ENCODE measurements around the gene IL4R. TPM values are rescaled to one million over a fixed set of nuclear protein-coding genes. Genes with fewer than 3 reads are reported as not detected.

The IL4R gene
- total and polyA plus RNA-seq, 2 of the 13 experiments (the other 11 are each of a cell fraction or from before 2014, with no cell fraction given) = 15.9 to 49.6 TPM

DNA sequence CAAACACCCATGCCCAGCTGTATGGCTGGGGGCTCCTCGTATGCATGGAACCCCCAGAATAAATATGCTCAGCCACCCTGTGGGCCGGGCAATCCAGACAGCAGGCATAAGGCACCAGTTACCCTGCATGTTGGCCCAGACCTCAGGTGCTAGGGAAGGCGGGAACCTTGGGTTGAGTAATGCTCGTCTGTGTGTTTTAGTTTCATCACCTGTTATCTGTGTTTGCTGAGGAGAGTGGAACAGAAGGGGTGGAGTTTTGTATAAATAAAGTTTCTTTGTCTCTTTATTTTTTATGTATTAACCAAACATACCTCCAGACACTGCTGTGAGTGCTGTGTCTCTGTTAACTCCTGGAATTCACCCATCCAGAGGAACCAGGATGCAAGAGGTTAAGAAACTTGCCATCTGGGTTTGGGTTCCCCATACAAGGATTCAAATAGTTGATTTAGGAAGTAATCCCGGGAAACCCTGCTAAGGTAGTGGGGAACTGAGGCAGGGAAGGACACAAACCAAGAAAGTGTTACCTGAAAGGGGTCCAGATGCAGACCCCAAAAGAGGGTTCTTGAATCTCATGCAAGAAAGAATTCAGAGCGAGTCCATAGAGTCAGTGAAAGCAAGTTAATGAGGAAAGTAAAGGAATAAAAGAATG lies 50.8 kb downstream of the IL4R start (continued):
- TF ChIP-seq ZNF558 (CRISPR knock-in tag; IDR thresholded peaks at IDR 0.05; ENCODE audit: borderline replicate concordance) = no peak
- no peak for TF ChIP-seq ZNF816 (CRISPR knock-in tag; IDR thresholded peaks at IDR 0.05; ENCODE audit: borderline replicate concordance)
- no peak for TF ChIP-seq ZNF619 (CRISPR knock-in tag; IDR thresholded peaks at IDR 0.05)
- peak; percentile 27; the same call in 1 of the 2 replicates for TF ChIP-seq STAG1 (CRISPR knock-in tag; IDR thresholded peaks at IDR 0.05)
- TF ChIP-seq ZNF749 (CRISPR knock-in tag; IDR thresholded peaks at IDR 0.05; ENCODE audit: borderline replicate concordance) = peak; percentile 63; the same call in 1 of the 2 replicates
- TF ChIP-seq ZNF800 (CRISPR knock-in tag; IDR thresholded peaks at IDR 0.05) = no peak
- TF ChIP-seq NR2F2 (IDR thresholded peaks at IDR 0.05; ENCODE audit: borderline replicate concordance, low read depth) = no peak; the same call in 1 of the 2 replicates
- no peak for TF ChIP-seq AKAP8 (CRISPR knock-in tag; IDR thresholded peaks at IDR 0.05)
- TF ChIP-seq ZNF34 (CRISPR knock-in tag; IDR thresholded peaks at IDR 0.05; ENCODE audit: borderline replicate concordance) = no peak
- TF ChIP-seq ZNF563 (CRISPR knock-in tag; IDR thresholded peaks at IDR 0.05) = no peak
- 0 out of 2 replicates have a peak, but pooled peaks have one; percentile 39 for TF ChIP-seq ZSCAN31 (CRISPR knock-in tag; IDR thresholded peaks at IDR 0.05; ENCODE audit: low read depth)
- TF ChIP-seq ZNF230 (CRISPR knock-in tag; IDR thresholded peaks at IDR 0.05) = no peak
- TF ChIP-seq ZNF616 (CRISPR knock-in tag; IDR thresholded peaks at IDR 0.05; ENCODE audit: low read depth) = no peak
- TF ChIP-seq, protein P1, sequence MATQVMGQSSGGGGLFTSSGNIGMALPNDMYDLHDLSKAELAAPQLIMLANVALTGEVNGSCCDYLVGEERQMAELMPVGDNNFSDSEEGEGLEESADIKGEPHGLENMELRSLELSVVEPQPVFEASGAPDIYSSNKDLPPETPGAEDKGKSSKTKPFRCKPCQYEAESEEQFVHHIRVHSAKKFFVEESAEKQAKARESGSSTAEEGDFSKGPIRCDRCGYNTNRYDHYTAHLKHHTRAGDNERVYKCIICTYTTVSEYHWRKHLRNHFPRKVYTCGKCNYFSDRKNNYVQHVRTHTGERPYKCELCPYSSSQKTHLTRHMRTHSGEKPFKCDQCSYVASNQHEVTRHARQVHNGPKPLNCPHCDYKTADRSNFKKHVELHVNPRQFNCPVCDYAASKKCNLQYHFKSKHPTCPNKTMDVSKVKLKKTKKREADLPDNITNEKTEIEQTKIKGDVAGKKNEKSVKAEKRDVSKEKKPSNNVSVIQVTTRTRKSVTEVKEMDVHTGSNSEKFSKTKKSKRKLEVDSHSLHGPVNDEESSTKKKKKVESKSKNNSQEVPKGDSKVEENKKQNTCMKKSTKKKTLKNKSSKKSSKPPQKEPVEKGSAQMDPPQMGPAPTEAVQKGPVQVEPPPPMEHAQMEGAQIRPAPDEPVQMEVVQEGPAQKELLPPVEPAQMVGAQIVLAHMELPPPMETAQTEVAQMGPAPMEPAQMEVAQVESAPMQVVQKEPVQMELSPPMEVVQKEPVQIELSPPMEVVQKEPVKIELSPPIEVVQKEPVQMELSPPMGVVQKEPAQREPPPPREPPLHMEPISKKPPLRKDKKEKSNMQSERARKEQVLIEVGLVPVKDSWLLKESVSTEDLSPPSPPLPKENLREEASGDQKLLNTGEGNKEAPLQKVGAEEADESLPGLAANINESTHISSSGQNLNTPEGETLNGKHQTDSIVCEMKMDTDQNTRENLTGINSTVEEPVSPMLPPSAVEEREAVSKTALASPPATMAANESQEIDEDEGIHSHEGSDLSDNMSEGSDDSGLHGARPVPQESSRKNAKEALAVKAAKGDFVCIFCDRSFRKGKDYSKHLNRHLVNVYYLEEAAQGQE (IDR thresholded peaks at IDR 0.05; ENCODE audit: borderline replicate concordance in 1 of 2, low read depth in 1 of 2, low read length in 2 of 2) = peak in 1 of 2 experiments; percentile 34; a peak in 1 of 4 replicates
- TF ChIP-seq HMG20B (CRISPR knock-in tag; conservative IDR thresholded peaks at IDR 0.05) = peak; percentile 90
- no peak for TF ChIP-seq ZFP90 (CRISPR knock-in tag; IDR thresholded peaks at IDR 0.05; ENCODE audit: borderline replicate concordance)
- TF ChIP-seq ATF7 (IDR thresholded peaks at IDR 0.05) = no peak
- TF ChIP-seq ATF7 (CRISPR knock-in tag; IDR thresholded peaks at IDR 0.05) = no peak; the same call in 1 of the 2 replicates
- no peak for TF ChIP-seq NFKB2 (CRISPR knock-in tag; IDR thresholded peaks at IDR 0.05; ENCODE audit: borderline replicate concordance)
- TF ChIP-seq ETV6 (CRISPR knock-in tag; conservative IDR thresholded peaks at IDR 0.05) = no peak
- peak; percentile 75; the same call in 1 of the 2 replicates for TF ChIP-seq ZC3H13 (CRISPR knock-in tag; IDR thresholded peaks at IDR 0.05)
- TF ChIP-seq ZNF709 (CRISPR knock-in tag; IDR thresholded peaks at IDR 0.05) = no peak
- TF ChIP-seq ZNF652 (CRISPR knock-in tag; IDR thresholded peaks at IDR 0.05; ENCODE audit: borderline replicate concordance, low read depth) = peak; percentile 86

Measured in HepG2 (cell line).